Heart right ventricle (tissue), 16 donors: ENCODE data around the gene IGSF3. TPM values are rescaled to one million over a fixed set of nuclear protein-coding genes. Genes with fewer than 3 reads are reported as not detected.
"Not testable (repeated sequence)": the region's sequence is repeated elsewhere in the genome, so short reads cannot be mapped to it uniquely, and the experiment has no call there.

Source experiments
- ATAC-seq, 8 donors: fragments of 200-7000 bp; cut with Tn5 transposase; one replicate each; pipeline ENCODE4 v1.9.1; 2020; ENCODE audit warnings: mild to moderate bottlenecking in 8 of 8, moderate library complexity in 8 of 8, moderate number of reproducible peaks in 1 of 8
- DNase-seq, 2 donors: peaks; one replicate each; pipeline ENCODE4 v3.0.0-alpha.2; 2020
- H3K27ac ChIP-seq, 10 donors: fragments of 200-600 bp; sonication (generic) in 2 of 10; one replicate each; pipeline versions ENCODE4 v1.5.0 to v1.8.0; 2020 to 2022; ENCODE audit warnings: mild to moderate bottlenecking in 3 of 10
- H3K27me3 ChIP-seq, 7 donors: fragments of 200-600 bp; one replicate each; pipeline ENCODE4 v1.8.0; 2021 to 2022; ENCODE audit warnings: mild to moderate bottlenecking in 2 of 7
- H3K36me3 ChIP-seq, 9 donors: fragments of 200-600 bp; sonication (generic) in 1 of 9; one replicate each; pipeline versions ENCODE4 v1.5.0 to v1.8.0; 2020 to 2022; ENCODE audit warnings: mild to moderate bottlenecking in 2 of 9
- H3K4me1 ChIP-seq, 9 donors: fragments of 200-600 bp; sonication (generic) in 1 of 9; one replicate each; pipeline versions ENCODE4 v1.5.0 to v1.8.0; 2020 to 2022; ENCODE audit warnings: mild to moderate bottlenecking in 4 of 9
- H3K4me3 ChIP-seq, 10 donors: fragments of 200-600 bp; sonication (generic) in 2 of 10; one replicate each; pipeline versions ENCODE4 v1.5.0 to v1.8.0; 2020 to 2022; ENCODE audit warnings: mild to moderate bottlenecking in 7 of 10, moderate library complexity in 2 of 10
- H3K9me3 ChIP-seq, 11 donors: fragments of 200-600 bp in 10 of 11; sonication (generic) in 2 of 11; one replicate each; pipeline versions ENCODE4 v1.5.0 to v1.8.0; 2013 to 2022; ENCODE audit warnings: mild to moderate bottlenecking in 2 of 11, control low read depth in 1 of 11, moderate library complexity in 1 of 11
- WGBS, 2 donors: extraction: QIAGEN DNeasy Blood & Tissue Kit; methylation state at CpG; one replicate each; pipeline ENCODE4 v1.1.7; 2013; ENCODE audit warnings: inconsistent platforms in 1 of 2; 5-methylcytosine and 5-hydroxymethylcytosine counted together
- intact Hi-C, 10 donors: fragments of 100-400 bp; cut with DNase I; formaldehyde crosslinking; loops; one replicate each; pipeline versions ENCODE4 v1.11.1 to v1.14.2; 2022
- polyA plus RNA-seq, 2 donors: library from polyadenylated mRNA; stranded (reverse); fragments of 200-250 nt; gene quantifications; one replicate each; pipeline ENCODE4 v1.2.3, GENCODE V29; 2013
- total RNA-seq, 10 donors: library from RNA; stranded (reverse); fragmentation: NEBNext Ultra II Directional in 3 of 10; extraction: Animal tissue kit (Norgen Biotek cat#: 25700) in 3 of 10; gene quantifications; one replicate each; pipeline versions ENCODE4 v1.2.1 to v1.2.4, GENCODE V29; 2021 to 2023
- TF ChIP-seq, protein P1 (sequence below), 9 donors: fragments of 200-600 bp; sonication (generic) in 2 of 9; IDR thresholded peaks; one replicate each; pipeline versions ENCODE4 v1.5.0 to v1.8.0; 2021 to 2022; ENCODE audit warnings: antibody characterized with exemption in 9 of 9, mild to moderate bottlenecking in 5 of 9, moderate library complexity in 1 of 9
- donor health status: Arrhythmogenic right ventricular cardiomyopathy.
- donor health status: ischemic (EF 13 %, LVEDD 7.1; RV severe dilation, severe dysfunction).
- donor health status: healthy with polysubstance abuse.
- donor health status: DM: no; HTN: yes; CAD: no.
- donor health status: DM: no; HTN: no; CAD: no.
- donor health status: ischemic (EF 25% LVEDD 6.9; RV normal size, moderate dysfunction).
- donor health status: ischemic (EF 25% LVEDD 5.7; RV mildly dilated, moderate dysfunction).
- donor health status: healthy.
- donor health status: DM: yes; HTN: yes; CAD: no.
- donor health status: Ischemic cardiomyopathy.
- donor health status: ischemic (EF 35%, LVEDD 5.7; RV mildly dilated, moderate dysfunction).
- donor health status: nonischemic (EF 11% LVEDD 7.7; RV severe dilation, severe dysfunction).
- donor health status: DM: yes; HTN: yes; CAD: no.
- donor health status: PGD.
- donor health status: ischemic (EF 29% LVEDD 5.4; RV normal size, mild dysfunction).
- donor health status: nonischemic (EF 23%, LVEDD 6.1; RV moderate dilation, normal function).

The IGSF3 gene
- total and polyA plus RNA-seq, 12 donors = 4.0 to 21.2 (median 12.8) TPM

DNA sequence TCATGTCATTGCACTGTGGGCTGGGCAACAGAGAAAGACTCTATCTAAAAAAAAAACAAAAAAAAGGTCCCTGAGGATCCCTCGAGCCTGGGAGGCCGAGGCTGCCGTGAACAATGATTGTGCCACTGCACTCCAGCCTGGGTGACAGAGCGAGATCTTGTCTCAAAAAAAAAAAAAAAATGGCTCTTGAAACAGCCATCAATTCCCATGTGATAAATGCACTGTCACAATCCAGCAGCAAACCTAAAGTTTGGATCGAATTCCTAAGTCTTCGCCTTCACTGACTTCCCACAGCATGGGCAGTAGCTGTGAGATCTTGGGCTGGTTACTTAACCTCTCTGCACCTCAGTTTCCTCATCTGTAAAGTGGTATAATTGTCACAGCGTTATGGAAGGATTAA is 43.5 kb downstream of the IGSF3 start:
- Histone ChIP-seq H3K4me1 (peaks cover 0 to 18% (median 7%) of the 10 kb centered on the region in 9 donors), H3K27ac (no peak overlapping the region), H3K4me3 (no peak overlapping the region), H3K9me3 (peaks cover 0 to 10% (median 0%) of the 10 kb centered on the region in 11 donors), H3K36me3 (no peaks in the 10 kb centered on the region), H3K27me3 (no peaks in the 10 kb centered on the region)
- no peak for ATAC-seq
- intact Hi-C loops = no loop called here
- TF ChIP-seq, protein P1, sequence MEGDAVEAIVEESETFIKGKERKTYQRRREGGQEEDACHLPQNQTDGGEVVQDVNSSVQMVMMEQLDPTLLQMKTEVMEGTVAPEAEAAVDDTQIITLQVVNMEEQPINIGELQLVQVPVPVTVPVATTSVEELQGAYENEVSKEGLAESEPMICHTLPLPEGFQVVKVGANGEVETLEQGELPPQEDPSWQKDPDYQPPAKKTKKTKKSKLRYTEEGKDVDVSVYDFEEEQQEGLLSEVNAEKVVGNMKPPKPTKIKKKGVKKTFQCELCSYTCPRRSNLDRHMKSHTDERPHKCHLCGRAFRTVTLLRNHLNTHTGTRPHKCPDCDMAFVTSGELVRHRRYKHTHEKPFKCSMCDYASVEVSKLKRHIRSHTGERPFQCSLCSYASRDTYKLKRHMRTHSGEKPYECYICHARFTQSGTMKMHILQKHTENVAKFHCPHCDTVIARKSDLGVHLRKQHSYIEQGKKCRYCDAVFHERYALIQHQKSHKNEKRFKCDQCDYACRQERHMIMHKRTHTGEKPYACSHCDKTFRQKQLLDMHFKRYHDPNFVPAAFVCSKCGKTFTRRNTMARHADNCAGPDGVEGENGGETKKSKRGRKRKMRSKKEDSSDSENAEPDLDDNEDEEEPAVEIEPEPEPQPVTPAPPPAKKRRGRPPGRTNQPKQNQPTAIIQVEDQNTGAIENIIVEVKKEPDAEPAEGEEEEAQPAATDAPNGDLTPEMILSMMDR (IDR thresholded peaks at IDR 0.05) = no peak
- DNase-seq = no peak
- WGBS, 2 donors = 89 to 93% methylated on average over 7 of the region's 7 CpGs

DNA sequence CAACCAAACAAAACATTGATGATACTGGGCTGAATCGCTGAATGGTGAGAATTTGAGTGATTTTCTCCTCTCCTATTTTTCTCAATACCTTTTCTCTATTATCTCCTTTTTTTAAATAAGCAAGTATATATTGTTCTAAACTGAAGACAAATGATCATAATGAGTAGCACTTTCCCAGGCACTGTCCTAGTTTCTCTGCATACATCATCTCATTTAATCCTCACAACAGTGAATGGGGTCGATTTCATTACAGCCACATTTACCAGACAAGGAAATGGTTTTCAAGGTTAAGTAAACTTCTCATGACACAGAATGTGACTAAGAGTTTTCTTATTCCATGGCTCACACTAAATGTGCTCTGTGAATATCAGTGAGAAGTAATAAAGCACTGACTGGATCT is 45.0 kb downstream of the IGSF3 start:
- 75% methylated on average over 2 of the region's 2 CpGs for whole genome bisulfite sequencing, 2 donors
- H3K4me1 ChIP-seq = peaks cover 0 to 17% (median 0%) of the 10 kb centered on the region in 9 donors
- peak overlapping the region in 1 of 10 donors; percentile 35 for H3K27ac ChIP-seq
- ATAC-seq, H3K36me3 ChIP-seq, H3K27me3 ChIP-seq, H3K4me3 ChIP-seq, DNase-seq, intact Hi-C loops: not testable (repeated sequence)
- peaks cover 0 to 10% (median 0%) of the 10 kb centered on the region in 11 donors for H3K9me3 ChIP-seq

DNA sequence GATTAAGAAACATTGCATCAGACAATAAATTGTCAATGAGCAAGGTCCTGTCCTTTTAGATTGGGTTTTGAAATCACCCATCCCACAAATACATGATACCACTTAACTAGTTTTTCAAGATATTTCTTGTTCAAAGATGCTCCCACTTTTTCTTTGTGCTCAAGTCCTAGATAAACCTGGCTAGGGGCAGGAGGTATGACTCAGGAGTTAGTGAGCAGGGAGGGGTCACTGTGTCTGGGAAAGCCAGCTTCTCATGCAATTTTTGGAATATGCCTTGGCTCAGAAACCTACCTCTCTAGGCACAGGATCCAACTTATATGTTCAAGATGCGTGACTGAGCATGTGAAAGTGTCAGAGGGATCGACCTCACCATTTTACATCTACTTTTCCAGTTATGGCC is 45.8 kb downstream of the IGSF3 start:
- Histone ChIP-seq H3K9me3 (peaks cover 0 to 10% (median 0%) of the 10 kb centered on the region in 11 donors), H3K4me1 (peaks cover 0 to 14% (median 0%) of the 10 kb centered on the region in 9 donors)
- H3K36me3 ChIP-seq, H3K4me3 ChIP-seq, H3K27ac ChIP-seq, intact Hi-C loops, H3K27me3 ChIP-seq, DNase-seq, ATAC-seq: not testable (repeated sequence)
- WGBS, 2 donors = 97 to 98% methylated on average over 2 of the region's 2 CpGs

DNA sequence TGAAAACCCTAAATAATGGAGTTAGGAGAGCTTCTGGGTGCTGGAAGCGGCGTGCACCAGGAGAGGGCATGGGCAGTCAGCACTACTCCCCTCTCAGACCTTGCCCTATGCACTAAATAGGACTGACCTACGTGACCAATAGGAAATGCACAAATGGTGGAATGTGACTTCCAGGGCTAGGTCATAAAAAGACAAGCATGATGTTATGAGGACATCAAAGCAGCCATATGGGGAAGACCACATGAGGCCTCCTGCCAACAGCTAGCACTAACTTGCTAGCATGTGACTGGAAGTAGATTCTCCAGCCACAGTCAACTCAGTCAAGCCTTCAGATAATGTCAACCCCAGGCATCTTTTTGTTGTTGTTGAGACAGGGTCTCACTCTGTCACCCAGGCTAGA is 47.1 kb downstream of the IGSF3 start:
- Histone ChIP-seq H3K9me3 (peaks cover 0 to 10% (median 0%) of the 10 kb centered on the region in 11 donors), H3K4me1 (peaks cover 0 to 14% (median 0%) of the 10 kb centered on the region in 9 donors)
- WGBS, 2 donors = 97 to 100% methylated on average over 3 of the region's 3 CpGs
- H3K36me3 ChIP-seq, DNase-seq, H3K4me3 ChIP-seq, H3K27me3 ChIP-seq, ATAC-seq, H3K27ac ChIP-seq, intact Hi-C loops: not testable (repeated sequence)

DNA sequence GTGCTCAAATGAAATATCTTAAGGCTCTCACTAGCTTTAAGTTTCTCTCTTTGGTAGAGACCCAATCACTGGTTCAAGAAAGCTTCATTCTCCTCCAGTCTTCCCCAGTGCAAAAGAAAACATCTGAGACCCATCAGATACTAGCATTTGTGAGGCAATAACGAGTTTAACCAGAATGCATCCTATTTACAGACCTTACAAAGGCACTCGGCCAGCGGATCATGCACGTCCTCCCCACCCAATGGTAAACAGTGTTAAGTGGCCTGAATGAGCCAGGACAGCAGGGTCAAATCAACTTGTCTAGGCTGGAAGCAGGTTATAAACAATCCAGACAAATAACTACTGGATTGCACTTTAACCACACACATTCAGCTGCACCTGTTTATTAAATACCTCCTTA is 48.4 kb downstream of the IGSF3 start:
- ATAC-seq, H3K27me3 ChIP-seq, H3K27ac ChIP-seq, intact Hi-C loops, DNase-seq, H3K4me3 ChIP-seq, H3K36me3 ChIP-seq: not testable (repeated sequence)
- Histone ChIP-seq H3K4me1 (peaks cover 0 to 14% (median 0%) of the 10 kb centered on the region in 9 donors), H3K9me3 (peaks cover 0 to 10% (median 0%) of the 10 kb centered on the region in 11 donors)
- WGBS, 2 donors = 21 to 41% methylated on average over 4 of the region's 4 CpGs

DNA sequence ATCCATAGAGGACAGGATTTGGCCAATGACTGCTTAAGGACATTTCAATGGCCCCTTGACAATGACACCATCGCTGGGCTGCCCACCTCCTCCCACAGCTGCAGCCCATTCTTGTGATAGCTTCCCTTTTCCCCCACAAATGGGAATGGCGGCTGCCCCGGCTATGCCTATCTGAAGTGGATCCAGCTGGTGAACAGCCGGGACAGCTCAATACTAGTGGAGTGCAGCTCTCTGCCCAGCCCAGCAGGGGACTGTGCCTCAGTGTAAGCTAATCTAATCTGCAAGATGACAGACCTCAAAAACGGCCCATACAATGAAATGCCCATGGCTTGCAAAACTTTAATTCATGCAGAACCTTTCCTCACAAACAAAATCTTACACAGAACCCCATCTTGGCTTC is 49.7 kb downstream of the IGSF3 start:
- H3K27ac ChIP-seq, H3K4me3 ChIP-seq, ATAC-seq, intact Hi-C loops, H3K27me3 ChIP-seq, H3K36me3 ChIP-seq: not testable (repeated sequence)
- 43 to 44% methylated on average over 5 of the region's 5 CpGs for WGBS, 2 donors
- peak in 1 of 2 donors; percentile 22 for DNase-seq
- Histone ChIP-seq H3K4me1 (peaks cover 0 to 14% (median 0%) of the 10 kb centered on the region in 9 donors), H3K9me3 (peaks cover 0 to 10% (median 0%) of the 10 kb centered on the region in 11 donors)
- TF ChIP-seq, protein P1 (IDR thresholded peaks at IDR 0.05) = peak in 1 of 9 donors; percentile 23

DNA sequence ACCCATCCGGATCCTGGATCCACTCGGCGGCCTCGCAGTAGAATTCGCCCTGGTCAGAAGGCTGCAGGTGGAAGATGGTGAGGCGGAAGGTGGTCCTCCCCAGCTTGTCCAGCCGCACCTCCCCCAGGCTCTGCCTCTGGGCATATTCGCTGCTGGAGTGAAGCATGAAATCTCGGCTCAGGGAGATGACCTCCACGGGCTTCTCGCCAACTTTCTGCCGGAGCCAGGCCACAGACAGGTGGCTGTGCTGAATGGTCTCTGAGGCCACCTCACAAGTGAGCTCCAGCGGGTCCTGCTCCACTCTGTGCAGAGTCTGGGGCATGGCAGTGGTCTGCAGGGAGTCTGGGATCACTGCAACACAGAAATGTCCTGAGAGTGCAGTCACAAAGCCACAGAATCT is 53.7 kb downstream of the IGSF3 start:
- H3K9me3 ChIP-seq, H3K4me1 ChIP-seq, intact Hi-C loops, H3K27ac ChIP-seq, H3K4me3 ChIP-seq, H3K27me3 ChIP-seq, H3K36me3 ChIP-seq: not testable (repeated sequence)
- DNase-seq (peak in 1 of 2 donors; percentile 41), ATAC-seq (peak in 3 of 8 donors; percentile 16 to 35 (median 31))
- whole genome bisulfite sequencing, 2 donors = 76 to 84% methylated on average over 13 of the region's 13 CpGs

DNA sequence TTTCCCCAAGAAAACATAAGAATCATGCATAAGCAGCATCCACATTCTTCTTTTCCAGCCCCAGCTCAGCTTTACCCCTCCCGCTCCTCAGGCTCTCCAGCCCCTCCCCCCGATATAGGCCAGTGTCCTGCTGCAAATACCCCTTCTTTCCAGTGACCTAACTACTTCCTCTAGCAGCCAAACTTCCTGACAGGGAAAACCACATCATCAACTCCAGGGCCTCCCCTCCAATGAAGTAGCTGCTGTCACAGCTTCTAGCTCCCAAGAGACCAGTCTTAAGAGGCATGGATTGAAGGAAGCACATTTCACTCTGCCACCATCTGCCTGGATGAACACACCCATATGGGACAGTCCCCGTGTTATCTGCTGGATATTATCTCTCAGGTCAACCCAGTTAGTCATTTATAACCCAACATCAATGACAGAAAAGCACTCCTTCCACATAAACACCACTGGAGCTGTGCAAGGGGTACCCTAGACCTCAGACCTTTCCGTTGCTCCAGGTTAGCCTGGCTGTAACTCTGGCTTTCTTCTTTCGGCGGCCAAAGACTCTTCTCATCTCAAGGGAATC is 57.6 kb downstream of the IGSF3 start:
- H3K27ac ChIP-seq, H3K9me3 ChIP-seq, intact Hi-C loops, H3K36me3 ChIP-seq, H3K4me3 ChIP-seq, DNase-seq, ATAC-seq, H3K4me1 ChIP-seq, H3K27me3 ChIP-seq: not testable (repeated sequence)
- 78 to 85% methylated on average over 6 of the region's 6 CpGs for WGBS, 2 donors

DNA sequence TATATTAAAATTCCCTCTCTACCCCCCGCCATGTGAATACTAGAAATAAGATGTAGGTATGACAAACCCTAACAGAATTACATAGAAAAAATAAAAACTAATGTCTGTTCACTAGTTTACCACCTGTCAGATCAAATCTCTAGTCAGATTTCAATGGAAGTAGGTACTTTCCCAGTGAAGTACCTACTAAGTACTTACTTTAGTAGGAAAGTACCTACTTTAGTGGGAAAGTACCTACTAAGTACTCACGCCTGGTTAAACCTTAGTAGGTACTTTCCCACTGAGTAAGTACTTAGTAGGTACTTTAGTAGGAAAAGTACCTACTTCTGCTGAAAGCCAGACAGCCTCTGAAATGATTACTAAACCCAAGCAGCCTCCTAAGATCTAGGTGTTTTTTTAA is 58.7 kb downstream of the IGSF3 start:
- WGBS, 2 donors = 92 to 93% methylated on average over 2 of the region's 2 CpGs
- H3K27me3 ChIP-seq, H3K9me3 ChIP-seq, ATAC-seq, DNase-seq, intact Hi-C loops, H3K36me3 ChIP-seq, H3K4me3 ChIP-seq, H3K27ac ChIP-seq, H3K4me1 ChIP-seq: not testable (repeated sequence)

DNA sequence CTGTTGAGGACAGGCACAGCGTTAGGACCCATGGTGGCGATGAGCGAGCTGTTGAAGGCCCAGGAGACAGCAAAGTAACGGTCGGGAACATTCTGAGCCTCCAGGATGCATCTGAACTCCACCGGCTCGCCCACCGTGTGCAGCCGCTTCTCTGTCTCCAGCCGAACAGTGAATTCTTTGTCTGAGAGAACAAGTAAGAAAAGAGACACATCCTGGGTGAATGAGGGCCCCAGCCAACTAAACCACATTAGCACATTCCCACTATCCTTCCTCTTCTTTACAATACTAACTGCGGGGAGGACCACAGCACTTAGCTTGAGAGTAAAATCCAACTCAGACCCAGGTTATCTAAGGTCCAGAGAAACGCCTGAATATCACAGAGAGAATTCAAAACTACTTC is 59.4 kb downstream of the IGSF3 start:
- H3K4me3 ChIP-seq, H3K36me3 ChIP-seq, H3K27me3 ChIP-seq, H3K9me3 ChIP-seq, H3K4me1 ChIP-seq, ATAC-seq, intact Hi-C loops, H3K27ac ChIP-seq, DNase-seq: not testable (repeated sequence)
- 84 to 89% methylated on average over 8 to 12 of the region's 12 CpGs for WGBS, 2 donors
